ENCODE data around the gene PALS2. TPM values are rescaled to one million over a fixed set of nuclear protein-coding genes. Genes with fewer than 3 reads are reported as not detected.
A peak's percentile ranks its signal among the peaks of the same experiment; 100 is the strongest.

Gene PALS2
- total and polyA plus RNA-seq, 7 experiments from 2014 or later: 14.7 to 58.4 (median 24.6) TPM

DNA sequence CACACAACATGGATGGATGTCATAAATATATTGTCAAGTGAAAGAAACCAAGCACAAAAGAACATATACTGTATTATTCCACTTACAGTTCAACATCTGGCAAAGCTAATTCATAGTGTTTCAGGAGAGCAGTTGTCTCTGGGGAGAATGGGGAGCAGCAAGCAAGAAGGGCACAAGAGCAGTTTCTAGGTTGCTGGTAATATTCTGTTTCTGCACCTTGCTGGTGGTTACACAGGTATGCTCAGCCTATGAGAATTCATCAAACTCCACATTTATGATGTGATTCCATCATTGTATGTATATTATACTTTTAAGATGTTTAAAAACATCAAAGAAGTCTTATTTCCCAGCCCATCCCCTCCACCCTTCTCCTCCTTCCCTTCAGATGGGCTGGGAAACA, 18.1 kb upstream of the PALS2 start:
- H3K36me3 Mint-ChIP-seq: no peaks in the 10 kb centered on the region
- ATAC-seq (no peak), DNase-seq (no peak)
- peaks cover 0 to 5% (median 4%) of the 10 kb centered on the region in 7 donors for H3K4me1 Mint-ChIP-seq
- H3K27ac Mint-ChIP-seq: no peak overlapping the region
- Histone ChIP-seq H3K36me3 (ENCODE audit: control insufficient read depth in 2 of 3, insufficient read depth in 3 of 3, low read length in 3 of 3) (no peaks in the 10 kb centered on the region), H3K4me1 (ENCODE audit: control insufficient read depth in 2 of 2, insufficient read depth in 2 of 2, low read length in 2 of 2) (no peaks in the 10 kb centered on the region), H3K4me3 (ENCODE audit: low read length) (no peak overlapping the region), H3K27me3 (ENCODE audit: control insufficient read depth in 2 of 2, insufficient read depth in 2 of 2, low read length in 2 of 2) (no peaks in the 10 kb centered on the region), H3K9me3 (ENCODE audit: control insufficient read depth in 2 of 3, low read length in 3 of 3) (no peaks in the 10 kb centered on the region), H3K27ac (ENCODE audit: low read depth, low read length) (no peak overlapping the region)
- no peak overlapping the region for H3K4me3 Mint-ChIP-seq
- peaks cover 0 to 18% (median 0%) of the 10 kb centered on the region in 5 donors for H3K27me3 Mint-ChIP-seq
- POLR2A ChIA-PET: no interaction called here
- H3K9me3 Mint-ChIP-seq: peaks cover 0 to 1% (median 0%) of the 10 kb centered on the region in 11 donors
- intact Hi-C loops (cut with micrococcal nuclease): no loop called here
- CTCF ChIA-PET: no interaction called here

DNA sequence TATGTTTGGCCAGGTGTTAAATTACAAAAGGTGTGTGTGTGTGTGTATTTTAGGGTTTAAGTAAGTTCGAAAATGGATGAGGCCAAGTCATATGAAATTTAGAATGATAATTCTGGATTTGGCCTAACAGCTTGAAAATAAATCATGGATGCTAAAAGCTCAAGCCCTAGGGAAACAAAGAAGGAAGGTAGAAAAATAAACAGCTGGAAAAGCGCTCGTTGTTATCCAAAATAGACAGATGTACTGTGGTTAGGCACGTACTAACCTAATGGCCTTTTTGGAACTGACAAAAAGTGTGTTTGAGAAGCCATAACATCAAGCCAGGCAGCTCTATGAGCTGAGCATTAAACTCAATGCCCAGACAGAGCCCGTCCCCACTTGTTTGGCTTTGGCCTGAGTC, 17.5 kb upstream of the PALS2 start:
- intact Hi-C loops (cut with micrococcal nuclease): no loop called here
- DNase-seq (no peak), ATAC-seq (no peak)
- no peaks in the 10 kb centered on the region for H3K27me3 ChIP-seq (ENCODE audit: control insufficient read depth in 2 of 2, insufficient read depth in 2 of 2, low read length in 2 of 2)
- H3K4me3 ChIP-seq (ENCODE audit: low read length): no peak overlapping the region
- H3K4me3 Mint-ChIP-seq: no peak overlapping the region
- H3K27ac Mint-ChIP-seq: peak overlapping the region in 1 of 9 donors; percentile 69
- H3K27me3 Mint-ChIP-seq: peaks cover 0 to 20% (median 0%) of the 10 kb centered on the region in 5 donors
- H3K36me3 Mint-ChIP-seq: no peaks in the 10 kb centered on the region
- H3K9me3 Mint-ChIP-seq: peaks cover 0 to 1% (median 0%) of the 10 kb centered on the region in 11 donors
- no peak overlapping the region for H3K27ac ChIP-seq (ENCODE audit: low read depth, low read length)
- no peaks in the 10 kb centered on the region for H3K36me3 ChIP-seq (ENCODE audit: control insufficient read depth in 2 of 3, insufficient read depth in 3 of 3, low read length in 3 of 3)
- no peaks in the 10 kb centered on the region for H3K9me3 ChIP-seq (ENCODE audit: control insufficient read depth in 2 of 3, low read length in 3 of 3)
- ChIA-PET POLR2A (no interaction called here), CTCF (no interaction called here)
- H3K4me1 Mint-ChIP-seq: peaks cover 3 to 10% (median 9%) of the 10 kb centered on the region in 7 donors
- H3K4me1 ChIP-seq (ENCODE audit: control insufficient read depth in 2 of 2, insufficient read depth in 2 of 2, low read length in 2 of 2): peaks cover 0 to 3% of the 10 kb centered on the region in 2 donors

DNA sequence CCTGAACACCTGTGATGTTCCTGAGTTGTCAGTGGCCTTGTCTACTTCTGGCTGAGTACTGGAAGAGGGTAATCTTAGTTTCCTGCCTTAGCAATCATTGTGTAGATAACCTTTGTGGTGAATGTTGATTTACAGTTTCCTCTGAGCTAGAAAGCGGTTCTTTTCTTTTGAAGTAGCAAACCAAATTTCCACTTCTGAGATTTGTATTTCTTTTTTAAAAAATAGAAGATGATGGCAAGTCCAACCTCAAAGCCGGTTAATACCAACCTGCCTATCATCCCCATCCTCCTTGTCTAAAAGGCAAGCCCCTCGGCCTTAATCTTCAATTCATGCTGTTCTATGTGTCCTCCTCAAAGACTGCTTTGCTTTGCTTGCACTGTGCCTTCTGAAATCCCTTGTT, 12.5 kb upstream of the PALS2 start:
- intact Hi-C loops (cut with micrococcal nuclease): loop anchor here in 1 of 2 donors (1.0 to 2.0 kb wide), 2 partner anchors 13 to 468 kb away; partner anchors contain the start of gene PALS2
- CTCF ChIA-PET: no interaction called here
- Mint-ChIP-seq H3K4me1 (peaks cover 10 to 25% (median 22%) of the 10 kb centered on the region in 7 donors), H3K9me3 (no peaks in the 10 kb centered on the region), H3K36me3 (no peaks in the 10 kb centered on the region), H3K27ac (peak overlapping the region; percentile 1 to 77 (median 43)), H3K27me3 (peaks cover 0 to 16% (median 0%) of the 10 kb centered on the region in 5 donors), H3K4me3 (peak overlapping the region in 9 of 10 donors; percentile 23 to 74 (median 46))
- Histone ChIP-seq H3K36me3 (ENCODE audit: control insufficient read depth in 2 of 3, insufficient read depth in 3 of 3, low read length in 3 of 3) (no peaks in the 10 kb centered on the region), H3K27me3 (ENCODE audit: control insufficient read depth in 2 of 2, insufficient read depth in 2 of 2, low read length in 2 of 2) (no peaks in the 10 kb centered on the region), H3K27ac (ENCODE audit: low read depth, low read length) (no peak overlapping the region), H3K4me1 (ENCODE audit: control insufficient read depth in 2 of 2, insufficient read depth in 2 of 2, low read length in 2 of 2) (peaks cover 0 to 16% of the 10 kb centered on the region in 2 donors), H3K9me3 (ENCODE audit: control insufficient read depth in 2 of 3, low read length in 3 of 3) (no peaks in the 10 kb centered on the region), H3K4me3 (ENCODE audit: low read length) (no peak overlapping the region)
- POLR2A ChIA-PET: interaction anchor here (0.9 to 1.5 kb wide), 3 partner anchors 13 to 16 kb away, joined by 3 to 4 read pairs (median 3); partner anchors contain the start of gene PALS2
- peak; percentile 85 for ATAC-seq
- peak in 7 of 9 donors; percentile 21 to 67 (median 55) for DNase-seq

DNA sequence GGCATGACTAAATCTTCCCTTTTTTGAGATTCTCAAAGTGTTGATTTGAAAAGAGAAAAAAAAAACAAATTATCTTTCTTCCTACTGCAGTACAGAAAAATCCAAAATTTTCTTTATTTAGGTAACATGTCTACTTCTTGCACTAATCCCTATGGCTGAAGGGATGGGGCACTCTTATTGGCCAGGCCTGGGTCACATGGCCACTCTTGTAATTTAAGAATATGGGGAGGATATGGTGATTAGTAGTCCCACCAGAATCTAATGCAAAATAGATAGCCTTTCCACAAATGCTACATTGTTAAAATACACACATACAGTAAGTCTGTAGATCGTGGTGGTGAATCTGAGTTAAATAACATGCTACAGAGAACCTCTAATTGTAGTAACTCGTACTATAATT, 7.0 kb upstream of the PALS2 start:
- H3K9me3 ChIP-seq (ENCODE audit: control insufficient read depth in 2 of 3, low read length in 3 of 3): no peaks in the 10 kb centered on the region
- H3K27me3 Mint-ChIP-seq: peaks cover 0 to 47% (median 0%) of the 10 kb centered on the region in 5 donors
- peaks cover 0 to 7% of the 10 kb centered on the region in 2 donors for H3K4me1 ChIP-seq (ENCODE audit: control insufficient read depth in 2 of 2, insufficient read depth in 2 of 2, low read length in 2 of 2)
- H3K9me3 Mint-ChIP-seq: no peaks in the 10 kb centered on the region
- H3K4me3 Mint-ChIP-seq: no peak overlapping the region
- H3K27ac ChIP-seq (ENCODE audit: low read depth, low read length): no peak overlapping the region
- ChIA-PET POLR2A (interaction anchor here (0.6 kb wide), 1 partner anchor 102 kb away, joined by 3 read pairs; no protein-coding TSS in a partner anchor), CTCF (no interaction called here)
- no peaks in the 10 kb centered on the region for H3K27me3 ChIP-seq (ENCODE audit: control insufficient read depth in 2 of 2, insufficient read depth in 2 of 2, low read length in 2 of 2)
- intact Hi-C loops (cut with micrococcal nuclease): no loop called here
- H3K27ac Mint-ChIP-seq: no peak overlapping the region
- no peaks in the 10 kb centered on the region for H3K36me3 Mint-ChIP-seq
- H3K4me1 Mint-ChIP-seq: peaks cover 3 to 11% (median 7%) of the 10 kb centered on the region in 7 donors
- no peak overlapping the region for H3K4me3 ChIP-seq (ENCODE audit: low read length)
- ATAC-seq: no peak
- H3K36me3 ChIP-seq (ENCODE audit: control insufficient read depth in 2 of 3, insufficient read depth in 3 of 3, low read length in 3 of 3): no peaks in the 10 kb centered on the region
- DNase-seq: no peak

DNA sequence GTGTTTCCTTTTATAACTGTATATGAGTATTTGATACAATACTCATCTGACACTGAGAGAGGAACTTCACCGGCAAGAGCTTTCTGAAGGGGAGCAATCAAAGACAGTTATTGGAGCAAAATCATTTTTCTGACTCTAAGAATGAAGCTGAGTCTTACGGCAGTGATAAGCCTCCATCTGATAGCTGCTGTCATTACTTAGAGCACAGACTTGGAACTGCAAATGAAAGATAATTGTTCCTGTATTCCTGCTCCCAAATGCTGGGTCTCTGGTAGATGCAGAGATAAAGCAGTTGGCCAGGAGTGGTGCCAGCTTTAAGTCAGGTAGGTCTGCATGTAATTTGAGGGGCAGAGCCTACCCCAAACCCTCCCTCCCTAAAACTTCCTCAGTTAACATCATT, 2.3 kb upstream of the PALS2 start:
- H3K4me3 Mint-ChIP-seq: peak overlapping the region in 2 of 10 donors; percentile 31 to 61
- intact Hi-C loops (cut with micrococcal nuclease): loop anchor here (2.0 to 10.0 kb wide), 13 partner anchors 254 to 1894 kb away; partner anchors contain the start of genes CCDC126 (in 1 of the 2), CYCS (in 1 of the 2), FAM221A (in 1 of the 2) and NUP42 (in 1 of the 2)

DNA sequence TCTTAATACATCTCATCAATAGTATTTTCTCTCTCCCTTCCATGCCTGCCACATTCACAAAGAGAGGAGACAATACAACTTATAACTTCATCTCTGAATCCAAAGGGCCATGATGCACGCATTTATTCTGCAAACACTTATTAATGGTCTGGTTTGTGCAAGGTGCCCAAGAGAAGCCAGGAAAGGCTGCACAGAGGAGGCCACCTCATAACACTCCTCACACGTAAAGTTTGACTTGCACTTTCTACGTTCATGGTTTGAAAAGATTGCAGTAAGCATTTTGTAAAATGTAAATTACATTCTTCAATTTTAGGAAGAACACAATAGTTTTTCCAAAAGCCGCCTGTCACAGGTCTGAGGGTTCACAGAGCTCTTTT, 1.2 kb upstream of the PALS2 start:
- Mint-ChIP-seq H3K4me1 (peaks cover 18 to 43% (median 36%) of the 10 kb centered on the region in 7 donors), H3K9me3 (no peaks in the 10 kb centered on the region), H3K27me3 (peaks cover 0 to 49% (median 0%) of the 10 kb centered on the region in 5 donors), H3K27ac (peak overlapping the region; percentile 78 to 94 (median 86)), H3K4me3 (peak overlapping the region; percentile 82 to 95 (median 89)), H3K36me3 (no peaks in the 10 kb centered on the region)
- ChIA-PET CTCF (no interaction called here), POLR2A (interaction anchor here (0.7 to 1.8 kb wide), 4 partner anchors 9 to 534 kb away, joined by 3 to 7 read pairs (median 4); no protein-coding TSS in a partner anchor)
- intact Hi-C loops (cut with micrococcal nuclease): loop anchor here (2.0 to 10.0 kb wide), 21 partner anchors 185 to 1895 kb away; partner anchors contain the start of genes CCDC126 (in 2 of the 2), FAM221A (in 2 of the 2), CYCS (in 1 of the 2) and GSDME (in 1 of the 2)
- Histone ChIP-seq H3K27ac (ENCODE audit: low read depth, low read length) (peak overlapping the region; percentile 77), H3K27me3 (ENCODE audit: control insufficient read depth in 2 of 2, insufficient read depth in 2 of 2, low read length in 2 of 2) (no peaks in the 10 kb centered on the region), H3K9me3 (ENCODE audit: control insufficient read depth in 2 of 3, low read length in 3 of 3) (no peaks in the 10 kb centered on the region), H3K36me3 (ENCODE audit: control insufficient read depth in 2 of 3, insufficient read depth in 3 of 3, low read length in 3 of 3) (peaks cover 0 to 2% (median 0%) of the 10 kb centered on the region in 3 experiments), H3K4me1 (ENCODE audit: control insufficient read depth in 2 of 2, insufficient read depth in 2 of 2, low read length in 2 of 2) (peaks cover 13 to 24% of the 10 kb centered on the region in 2 donors), H3K4me3 (ENCODE audit: low read length) (peak overlapping the region; percentile 78)
- DNase-seq (no peak), ATAC-seq (no peak)

More for the DNA sequence above, 2.3 kb upstream of the PALS2 start:
- ChIA-PET POLR2A (no interaction called here), CTCF (no interaction called here)
- Mint-ChIP-seq H3K27me3 (peaks cover 0 to 56% (median 0%) of the 10 kb centered on the region in 5 donors), H3K9me3 (no peaks in the 10 kb centered on the region), H3K4me1 (peaks cover 14 to 36% (median 28%) of the 10 kb centered on the region in 7 donors), H3K27ac (peak overlapping the region in 2 of 9 donors; percentile 30 to 83), H3K36me3 (no peaks in the 10 kb centered on the region)
- ATAC-seq (no peak), DNase-seq (no peak)
- Histone ChIP-seq H3K9me3 (ENCODE audit: control insufficient read depth in 2 of 3, low read length in 3 of 3) (no peaks in the 10 kb centered on the region), H3K4me1 (ENCODE audit: control insufficient read depth in 2 of 2, insufficient read depth in 2 of 2, low read length in 2 of 2) (peaks cover 13 to 23% of the 10 kb centered on the region in 2 donors), H3K36me3 (ENCODE audit: control insufficient read depth in 2 of 3, insufficient read depth in 3 of 3, low read length in 3 of 3) (peaks cover 0 to 2% (median 0%) of the 10 kb centered on the region in 3 experiments), H3K27me3 (ENCODE audit: control insufficient read depth in 2 of 2, insufficient read depth in 2 of 2, low read length in 2 of 2) (no peaks in the 10 kb centered on the region), H3K4me3 (ENCODE audit: low read length) (no peak overlapping the region), H3K27ac (ENCODE audit: low read depth, low read length) (no peak overlapping the region)
